ENCODE data around the gene CROCC2.

CROCC2 gene

GRCh38 chr2:240911641-240912265 is 5.6 kb downstream of the CROCC2 start:
- no peak for FAIRE-seq

GRCh38 chr2:240912878-240913809 is 7.0 kb downstream of the CROCC2 start:
- FAIRE-seq = no peak

DNA sequence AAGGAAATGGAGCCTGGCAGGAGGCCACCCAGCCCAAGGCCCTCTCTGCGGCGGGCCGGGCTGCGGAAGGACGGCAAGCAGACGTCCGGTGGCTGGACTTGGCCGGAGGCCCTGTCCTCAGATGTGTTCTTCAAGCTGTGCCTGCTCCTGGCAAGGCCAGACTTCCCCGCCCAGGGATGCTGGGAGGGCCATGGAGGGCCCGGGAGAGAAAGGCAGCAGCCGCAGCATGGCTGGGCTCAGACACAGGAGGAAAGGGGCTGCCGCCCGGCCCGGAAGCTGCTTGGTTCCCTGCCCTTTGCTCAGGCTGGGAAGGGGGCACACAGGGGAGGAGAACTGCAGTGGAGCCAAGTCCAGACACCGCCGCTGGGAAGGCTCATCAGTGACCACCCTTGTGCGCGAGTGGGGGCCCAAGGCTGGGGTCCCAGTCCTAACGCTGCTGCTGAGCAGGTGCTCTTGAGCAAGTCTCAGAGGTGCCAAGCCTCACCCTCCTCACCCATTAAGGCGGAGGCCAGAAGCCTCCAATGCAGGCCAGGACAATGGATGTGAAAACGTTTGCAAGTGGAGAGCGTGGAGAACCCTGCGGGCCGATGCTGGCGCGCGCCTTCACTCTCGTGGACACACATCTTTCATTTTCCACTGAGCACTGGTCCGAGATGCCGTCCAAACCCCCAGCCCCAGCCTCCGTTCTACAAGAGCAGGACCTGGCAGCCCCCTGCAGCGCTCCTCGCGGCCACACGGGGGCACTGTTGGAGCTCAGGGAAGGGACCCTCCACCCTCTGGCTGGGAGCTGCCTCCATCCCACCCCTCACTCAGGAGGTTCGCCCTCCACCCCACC is 7.9 kb downstream of the CROCC2 start:
- FAIRE-seq = no peak

GRCh38 chr2:240914645-240915525 is 8.7 kb downstream of the CROCC2 start:
- FAIRE-seq = no peak

GRCh38 chr2:240915526-240916341 is 9.6 kb downstream of the CROCC2 start:
- no peak for FAIRE-seq

DNA sequence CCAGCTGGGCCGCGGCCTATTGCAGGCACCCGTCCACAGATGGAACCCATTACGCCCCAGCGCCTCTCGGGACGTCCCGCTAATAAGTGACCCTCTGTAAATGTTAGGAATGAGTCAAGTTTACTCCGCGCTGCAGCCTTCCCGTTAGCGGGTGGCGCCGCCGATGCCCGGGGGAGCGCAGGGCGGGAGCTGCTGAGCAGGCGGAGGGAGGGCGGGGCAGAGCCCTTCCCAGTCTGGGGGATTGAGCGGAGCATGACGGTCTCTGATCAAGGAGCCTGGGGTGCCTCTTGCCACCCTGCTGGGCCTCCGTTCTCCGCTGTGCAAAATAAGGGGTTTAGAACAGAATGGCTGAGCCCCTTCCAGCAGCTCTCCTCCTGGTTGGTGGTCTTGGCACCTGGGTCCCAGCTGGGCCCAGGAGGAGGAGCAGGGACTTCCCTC is 10.5 kb downstream of the CROCC2 start:
- no peak for FAIRE-seq

DNA sequence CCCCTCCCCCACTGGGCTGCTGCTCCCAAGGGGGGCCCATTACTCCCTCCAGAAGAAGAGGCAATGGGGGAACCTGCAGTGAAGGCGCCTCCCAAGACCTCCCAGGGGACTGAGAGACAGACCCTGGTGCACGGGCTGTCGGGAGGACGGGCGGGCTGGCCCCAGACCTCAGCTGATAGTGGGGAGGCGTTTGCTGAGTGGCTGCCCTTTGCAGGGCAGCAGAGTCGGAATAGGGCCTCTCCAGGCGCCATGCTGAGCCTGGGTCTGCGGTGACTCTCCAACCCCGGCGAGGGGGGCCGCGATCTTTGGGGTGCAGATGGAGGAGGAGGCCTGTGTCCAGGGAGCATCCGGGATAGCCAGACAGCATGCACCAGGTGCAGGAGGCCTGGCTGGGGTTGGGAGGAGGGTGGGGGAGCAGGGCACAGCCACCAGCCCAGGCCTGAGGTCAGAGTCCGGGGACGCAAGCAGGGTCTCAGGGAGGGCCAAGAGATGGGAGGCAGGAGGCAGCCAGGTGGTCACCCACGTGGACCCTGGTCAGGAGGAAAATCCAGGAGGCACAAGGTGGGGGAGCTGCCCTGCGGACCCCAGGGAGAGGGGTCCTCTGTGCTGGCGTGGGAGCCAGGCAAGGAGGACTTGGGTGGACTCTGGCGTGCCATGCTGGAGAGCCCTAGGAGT is 11.0 kb downstream of the CROCC2 start:
- no peak for FAIRE-seq

- no peak for FAIRE-seq
Observed at GRCh38 chr2:240917684-240918257, 11.6 kb downstream of the CROCC2 start.

DNA sequence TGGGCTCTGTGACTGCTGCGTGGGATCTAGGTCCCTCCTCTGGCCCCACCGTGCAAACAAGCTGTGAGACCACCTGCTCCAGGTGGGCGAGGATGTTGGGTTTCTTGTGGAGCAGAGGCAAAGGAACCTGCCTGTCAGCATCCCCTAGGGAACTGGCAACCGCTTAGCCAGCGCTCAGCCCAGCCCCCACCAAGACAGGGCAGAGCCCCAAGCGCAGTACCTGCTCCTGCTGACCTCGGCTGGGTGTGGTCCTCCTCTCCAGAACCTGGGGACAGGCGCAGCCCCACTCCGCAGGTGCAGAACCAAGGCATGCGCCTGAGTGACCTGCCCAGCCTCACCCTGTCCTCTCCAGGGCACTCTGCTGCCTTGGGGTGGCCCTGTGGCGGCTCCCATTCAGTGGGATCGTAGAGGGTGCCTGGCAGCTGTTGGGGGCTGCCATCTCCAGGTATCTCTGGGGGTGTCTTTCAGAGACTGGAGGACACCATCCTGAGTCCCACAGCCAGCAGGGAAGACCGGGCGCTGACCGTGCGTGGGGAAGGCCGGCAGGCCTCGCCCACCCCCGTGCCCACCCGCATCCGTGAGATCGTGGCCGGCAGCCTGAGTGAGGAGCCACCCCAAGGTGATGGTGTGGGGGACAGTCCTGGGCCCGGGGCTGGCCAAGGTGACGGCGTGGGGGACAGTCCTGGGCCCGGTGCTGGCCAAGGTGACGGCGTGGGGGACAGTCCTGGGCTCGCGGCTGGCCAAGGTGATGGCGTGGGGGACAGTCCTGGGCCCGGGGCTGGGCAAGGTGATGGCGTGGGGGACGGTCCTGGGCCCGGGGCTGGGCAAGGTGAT is 12.3 kb downstream of the CROCC2 start:
- FAIRE-seq = no peak

DNA sequence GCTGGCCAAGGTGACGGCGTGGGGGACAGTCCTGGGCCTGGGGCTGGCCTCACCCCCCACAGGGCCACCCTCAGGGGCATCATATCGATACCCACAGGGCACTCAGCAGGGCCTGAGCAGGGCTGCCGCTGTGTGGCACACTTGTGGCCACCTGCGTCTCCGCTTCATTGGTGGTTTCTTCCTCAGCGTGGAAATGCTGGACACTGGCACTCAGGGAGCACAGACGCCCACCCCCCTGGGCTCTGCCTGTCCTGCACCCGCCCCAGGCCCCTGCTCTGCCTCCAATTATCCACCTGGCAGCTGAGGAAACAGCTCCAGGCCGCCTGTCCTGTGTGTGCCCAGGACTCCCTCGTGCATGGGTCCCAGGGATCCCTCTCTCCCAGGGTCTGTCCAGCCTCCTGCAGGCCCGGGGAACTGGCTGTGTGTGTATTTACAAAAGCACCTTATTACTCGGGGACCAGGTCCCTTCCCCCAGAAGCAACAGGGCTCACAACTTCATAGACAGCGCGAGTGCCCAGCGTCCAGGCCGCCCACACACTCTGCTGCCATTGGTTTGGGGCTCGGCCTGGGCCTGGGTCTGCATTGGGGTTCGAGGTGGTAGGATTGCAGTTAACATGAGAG is 13.1 kb downstream of the CROCC2 start:
- FAIRE-seq = no peak

DNA sequence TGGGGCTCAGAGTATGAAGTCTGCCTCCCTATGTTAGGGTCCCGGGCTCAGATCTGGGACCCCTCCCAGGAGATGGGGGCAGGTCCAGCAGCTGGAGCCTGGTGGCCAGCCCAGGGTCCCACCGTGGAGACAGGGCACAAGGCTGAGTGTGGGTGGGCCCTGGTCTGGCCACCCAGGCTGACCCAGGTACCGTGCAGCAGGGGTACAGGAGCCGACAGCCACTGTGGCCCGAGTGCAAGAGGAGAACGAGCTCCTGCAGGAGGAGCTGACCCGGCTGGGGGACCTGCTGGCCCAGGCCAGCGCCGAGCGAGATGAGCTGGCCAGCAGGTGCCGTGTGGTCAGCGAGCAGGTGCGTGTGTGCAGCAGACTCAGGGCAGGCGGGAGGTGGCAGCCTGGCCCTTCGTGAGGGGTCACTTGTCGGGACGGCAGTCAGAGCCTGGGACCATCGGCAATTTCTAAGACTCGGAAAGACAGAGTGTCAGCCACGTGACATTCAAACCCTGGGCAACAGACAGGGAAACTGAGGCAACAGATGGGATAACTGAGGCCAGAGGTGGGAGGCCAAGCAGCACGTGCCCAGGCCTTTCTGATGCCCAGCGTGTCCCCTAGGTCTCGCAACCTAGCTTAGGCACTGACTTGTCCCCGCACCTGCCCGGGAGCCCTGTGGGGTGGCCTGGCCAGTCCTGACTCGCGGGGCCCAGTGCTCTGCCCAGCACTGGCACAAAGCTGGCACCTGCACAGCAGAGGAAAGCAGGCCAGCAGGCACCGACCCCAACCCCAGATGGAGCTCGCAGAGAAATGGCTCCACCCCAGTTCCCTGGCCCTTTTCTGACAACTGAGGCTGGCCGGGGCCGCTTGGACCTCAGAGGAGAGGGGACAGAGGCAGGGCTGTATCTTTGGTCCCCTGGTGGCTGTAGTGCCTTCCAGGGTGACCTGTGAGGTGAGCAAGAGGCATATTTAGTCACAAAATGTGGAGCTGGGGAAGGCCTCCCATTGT is 13.9 kb downstream of the CROCC2 start:
- FAIRE-seq = no peak

- FAIRE-seq = no peak
Observed at GRCh38 chr2:240920783-240921231, 14.7 kb downstream of the CROCC2 start.

DNA sequence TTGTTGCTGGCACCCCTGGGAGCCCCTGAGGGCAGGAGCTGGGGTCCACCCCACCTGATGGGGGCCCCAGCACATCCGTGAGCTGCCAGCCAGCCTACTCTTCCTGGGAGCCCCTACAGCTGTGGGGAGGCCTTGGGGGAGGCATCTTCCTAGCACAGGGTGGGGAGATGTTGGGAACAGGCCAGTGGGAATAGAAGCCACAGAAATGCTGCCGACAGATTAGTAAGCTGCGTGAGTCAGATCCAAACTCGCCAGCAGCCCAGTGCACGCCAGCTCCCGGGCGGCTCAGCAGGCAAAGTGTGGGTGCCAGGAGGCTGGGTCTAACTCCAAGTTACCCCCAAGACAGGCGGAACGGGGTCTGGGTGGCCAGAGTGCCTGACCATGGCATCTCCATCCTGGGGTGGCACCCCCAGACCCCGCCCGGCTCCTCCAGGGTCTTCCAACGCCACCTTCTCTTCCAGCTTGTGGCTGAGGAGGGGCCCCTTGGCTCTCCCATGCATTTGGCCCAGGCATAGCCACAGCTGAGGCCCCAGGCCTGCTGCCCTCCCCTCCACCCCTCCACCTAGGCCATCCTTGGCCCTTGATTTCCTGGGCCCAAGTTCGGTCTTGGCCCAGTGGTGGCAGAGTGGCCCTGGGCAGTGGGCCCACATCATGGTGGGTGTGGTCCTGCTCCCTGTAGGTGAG is 15.3 kb downstream of the CROCC2 start:
- FAIRE-seq = no peak

GRCh38 chr2:240921995-240922244 is 15.8 kb downstream of the CROCC2 start:
- FAIRE-seq = no peak

- FAIRE-seq = no peak
Observed at GRCh38 chr2:240922245-240922981, 16.3 kb downstream of the CROCC2 start.

GRCh38 chr2:240922982-240923537 is 16.9 kb downstream of the CROCC2 start:
- FAIRE-seq = no peak
